GM12892 (cell line): ENCODE measurements around the gene ACACB.

Experiments used
- POLR2A ChIP-seq: IDR thresholded peaks from 2 replicates; pipeline ENCODE4 v1.6.1; 2011; ENCODE audit warnings: low read depth, low read length, control low read depth
- POLR2AphosphoS5 ChIP-seq: IDR thresholded peaks from 2 replicates; pipeline ENCODE4 v1.6.1; 2011; ENCODE audit warnings: low read depth, low read length, control low read depth

DNA sequence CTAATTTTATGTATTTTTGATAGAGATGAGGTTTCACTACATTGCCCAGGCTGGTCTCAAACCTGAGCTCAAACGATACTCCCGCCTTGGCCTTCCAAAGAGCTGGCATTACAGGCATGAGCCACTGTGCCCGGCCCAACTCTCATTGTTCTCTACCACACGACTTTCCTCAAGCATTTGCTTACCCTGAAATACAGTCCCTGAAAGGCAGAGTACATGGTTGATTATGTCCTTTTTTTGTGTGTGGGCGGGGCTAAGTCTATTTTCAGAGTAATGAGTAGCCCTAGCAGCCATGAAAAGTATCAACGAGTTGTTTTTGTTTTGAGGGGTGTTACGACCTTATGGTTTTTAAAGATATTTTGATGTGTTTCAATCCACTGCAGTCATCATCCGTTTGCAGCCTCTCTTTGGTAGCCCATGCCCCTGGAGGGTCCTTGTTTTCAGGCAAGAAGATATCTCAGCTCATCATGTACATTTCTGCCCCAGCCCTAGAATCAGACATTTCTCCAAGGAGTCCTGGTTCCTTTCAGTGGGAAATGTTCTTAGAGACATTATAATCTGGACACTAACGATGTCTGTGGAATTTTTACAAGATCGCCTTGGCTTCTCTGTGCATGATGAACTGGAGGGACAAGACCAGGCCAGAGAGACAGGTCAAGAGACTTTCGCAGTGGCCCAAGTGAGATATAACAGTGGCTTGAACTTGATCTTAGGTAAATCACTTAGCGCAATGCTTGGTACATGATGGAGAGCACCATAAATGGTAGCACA lies 8.7 kb downstream of the ACACB start:
- TF ChIP-seq POLR2A (no peak), POLR2AphosphoS5 (no peak)
